Loucy (cell line): ENCODE data around the gene HADH.

Experiments
- H2AFZ ChIP-seq: fragments of 200-600 bp; sonication (generic); 2 replicates; pipeline ENCODE4 v1.6.0; 2016; ENCODE audit warnings: antibody characterized with exemption, mild to moderate bottlenecking, low read length, moderate library complexity
- H3F3A ChIP-seq: fragments of 200-600 bp; 2 replicates; pipeline ENCODE4 v1.6.0; 2016; ENCODE audit warnings: antibody characterized with exemption, low read depth, mild to moderate bottlenecking
- H3K27me3 ChIP-seq: fragments of 200-600 bp; sonication (generic); 2 replicates; pipeline ENCODE4 v1.6.1; 2014; ENCODE audit warnings: low read length, mild to moderate bottlenecking; ENCODE audit not compliant: insufficient read depth, poor library complexity, severe bottlenecking
- H3K36me3 ChIP-seq: fragments of 200-600 bp; sonication (generic); 2 replicates; pipeline ENCODE4 v1.6.1; 2016; ENCODE audit warnings: low read length; ENCODE audit not compliant: insufficient read depth
- H3K4me1 ChIP-seq: fragments of 200-600 bp; sonication (generic); 2 replicates; pipeline ENCODE4 v1.5.1; 2014; ENCODE audit warnings: low read length, mild to moderate bottlenecking; ENCODE audit not compliant: insufficient read depth, poor library complexity, severe bottlenecking
- H3K4me2 ChIP-seq: fragments of 200-600 bp; sonication (generic); 2 replicates; pipeline ENCODE4 v1.6.0; 2014; ENCODE audit warnings: antibody characterized with exemption, low read length, low read depth, mild to moderate bottlenecking; ENCODE audit not compliant: poor library complexity, severe bottlenecking
- H3K4me3 ChIP-seq: fragments of 200-600 bp; sonication (generic); 2 replicates; pipeline ENCODE4 v1.5.1; 2014; ENCODE audit warnings: low read length, mild to moderate bottlenecking, mixed read lengths; ENCODE audit not compliant: poor library complexity, severe bottlenecking
- H3K79me2 ChIP-seq: fragments of 200-600 bp; sonication (generic); 2 replicates; pipeline ENCODE4 v1.6.1; 2014; ENCODE audit warnings: low read length; ENCODE audit not compliant: insufficient read depth
- H3K9ac ChIP-seq: fragments of 200-600 bp; sonication (generic); 2 replicates; pipeline ENCODE4 v1.6.0; 2014; ENCODE audit warnings: mild to moderate bottlenecking, low read depth, low read length, moderate library complexity; ENCODE audit not compliant: poor library complexity, severe bottlenecking
- H3K9me2 ChIP-seq: fragments of 200-600 bp; sonication (generic); replicated peaks from 2 replicates; pipeline ENCODE4 v1.6.1; 2016; ENCODE audit warnings: low read depth, low read length, mixed read lengths
- H3K9me3 ChIP-seq: fragments of 200-600 bp; sonication (generic); 2 replicates; pipeline ENCODE4 v1.6.1; 2014; ENCODE audit warnings: mild to moderate bottlenecking, antibody characterized with exemption, low read length, low read depth; ENCODE audit not compliant: insufficient read depth
- H4K20me1 ChIP-seq: fragments of 200-600 bp; sonication (generic); 2 replicates; pipeline ENCODE4 v1.6.0; 2014; ENCODE audit warnings: antibody characterized with exemption, low read length, mild to moderate bottlenecking; ENCODE audit not compliant: insufficient read depth, poor library complexity, severe bottlenecking
- EZH2phosphoT487 ChIP-seq: fragments of 200-600 bp; IDR thresholded peaks from 2 replicates; pipeline ENCODE4 v1.6.1; 2018; ENCODE audit warnings: antibody characterized with exemption, mild to moderate bottlenecking, moderate library complexity, borderline replicate concordance
- TF ChIP-seq, protein P1 (sequence below): fragments of 200-600 bp; sonication (generic); conservative IDR thresholded peaks from 2 replicates; pipeline ENCODE4 v1.5.1; 2014; ENCODE audit warnings: mild to moderate bottlenecking, antibody characterized with exemption, low read length

The HADH gene

DNA sequence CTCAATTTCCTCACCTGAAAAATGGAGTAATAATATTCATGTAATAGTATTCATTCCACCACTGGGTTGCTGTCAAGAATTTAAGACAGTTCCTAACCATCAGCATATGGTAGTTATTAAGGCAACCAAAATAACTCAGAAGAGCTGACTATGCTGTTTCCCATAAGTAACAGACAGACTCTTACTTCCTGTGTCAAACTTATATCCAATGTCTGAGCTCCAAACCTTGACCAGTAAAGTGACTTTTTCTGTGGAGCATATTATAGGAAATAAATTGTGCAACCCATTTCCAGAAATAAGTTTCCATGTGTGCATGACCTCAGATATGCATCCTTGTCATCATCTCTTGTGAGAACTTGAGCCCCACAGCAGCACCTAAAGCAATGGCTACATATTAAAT is 78.8 kb downstream of the HADH start:
- peaks cover 95% of the 10 kb centered on the region for H3K36me3 ChIP-seq
- no peaks in the 10 kb centered on the region for H3K4me1 ChIP-seq
- H4K20me1 ChIP-seq: peaks cover 15% of the 10 kb centered on the region
- H3K9me2 ChIP-seq: no peaks in the 10 kb centered on the region
- H3K4me3 ChIP-seq: no peak overlapping the region
- H3K79me2 ChIP-seq: no peaks in the 10 kb centered on the region
- H2AFZ ChIP-seq: no peak overlapping the region
- no peak overlapping the region for H3K4me2 ChIP-seq
- peaks cover 3% of the 10 kb centered on the region; the same call in 1 of the 2 replicates for H3F3A ChIP-seq
- no peaks in the 10 kb centered on the region for H3K9me3 ChIP-seq
- no peaks in the 10 kb centered on the region for H3K27me3 ChIP-seq
- TF ChIP-seq, protein P1, sequence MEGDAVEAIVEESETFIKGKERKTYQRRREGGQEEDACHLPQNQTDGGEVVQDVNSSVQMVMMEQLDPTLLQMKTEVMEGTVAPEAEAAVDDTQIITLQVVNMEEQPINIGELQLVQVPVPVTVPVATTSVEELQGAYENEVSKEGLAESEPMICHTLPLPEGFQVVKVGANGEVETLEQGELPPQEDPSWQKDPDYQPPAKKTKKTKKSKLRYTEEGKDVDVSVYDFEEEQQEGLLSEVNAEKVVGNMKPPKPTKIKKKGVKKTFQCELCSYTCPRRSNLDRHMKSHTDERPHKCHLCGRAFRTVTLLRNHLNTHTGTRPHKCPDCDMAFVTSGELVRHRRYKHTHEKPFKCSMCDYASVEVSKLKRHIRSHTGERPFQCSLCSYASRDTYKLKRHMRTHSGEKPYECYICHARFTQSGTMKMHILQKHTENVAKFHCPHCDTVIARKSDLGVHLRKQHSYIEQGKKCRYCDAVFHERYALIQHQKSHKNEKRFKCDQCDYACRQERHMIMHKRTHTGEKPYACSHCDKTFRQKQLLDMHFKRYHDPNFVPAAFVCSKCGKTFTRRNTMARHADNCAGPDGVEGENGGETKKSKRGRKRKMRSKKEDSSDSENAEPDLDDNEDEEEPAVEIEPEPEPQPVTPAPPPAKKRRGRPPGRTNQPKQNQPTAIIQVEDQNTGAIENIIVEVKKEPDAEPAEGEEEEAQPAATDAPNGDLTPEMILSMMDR: no peak
- TF ChIP-seq EZH2phosphoT487: no peak
- H3K9ac ChIP-seq: no peak overlapping the region

DNA sequence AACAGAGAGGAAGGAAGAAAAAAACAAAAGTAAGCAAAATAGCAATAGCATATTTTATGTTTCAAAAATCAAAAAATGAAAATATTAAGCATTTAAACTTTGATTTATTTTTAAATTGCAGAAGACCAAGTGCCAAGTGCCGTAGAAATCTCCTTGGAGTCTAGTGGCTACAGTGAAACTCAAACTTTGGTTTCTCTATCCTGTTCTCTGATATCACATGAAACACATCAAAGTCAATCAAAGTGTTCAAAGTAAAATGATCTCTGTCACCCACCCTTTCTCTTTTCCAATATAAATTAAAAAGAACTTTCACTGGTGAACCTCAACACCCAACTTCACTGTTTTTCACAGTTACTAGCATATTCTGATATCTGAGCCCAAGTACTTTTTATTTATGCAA is 81.1 kb downstream of the HADH start:
- TF ChIP-seq, protein P1: no peak
- no peak for TF ChIP-seq EZH2phosphoT487
- H3K27me3 ChIP-seq: no peaks in the 10 kb centered on the region
- H3K79me2 ChIP-seq: no peaks in the 10 kb centered on the region

DNA sequence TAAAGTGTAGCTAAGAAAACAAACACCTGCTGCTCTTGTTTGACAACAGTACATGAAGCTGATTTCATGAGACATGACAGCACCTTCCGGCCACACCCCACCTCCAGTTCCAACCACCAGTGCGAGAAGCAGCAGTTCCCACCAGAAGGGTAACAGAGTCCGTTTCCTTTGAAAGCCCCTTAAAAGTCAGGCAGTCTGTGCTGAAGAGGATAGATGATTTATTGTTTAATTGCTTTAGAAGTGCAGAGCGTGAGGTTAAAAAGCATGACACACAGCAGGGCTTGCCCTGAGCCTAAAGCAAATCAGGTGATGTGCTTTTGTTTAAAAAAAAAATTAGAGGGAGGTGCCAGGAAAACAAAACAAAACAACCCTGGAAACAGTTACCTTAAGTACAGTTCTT is 82.6 kb downstream of the HADH start:
- Histone ChIP-seq H3K9ac (no peak overlapping the region), H3K36me3 (peaks cover 96% of the 10 kb centered on the region), H4K20me1 (peaks cover 15% of the 10 kb centered on the region), H3K9me2 (no peaks in the 10 kb centered on the region), H3F3A (peaks cover 3% of the 10 kb centered on the region; the same call in 1 of the 2 replicates), H3K4me1 (no peaks in the 10 kb centered on the region), H3K9me3 (no peaks in the 10 kb centered on the region), H2AFZ (no peak overlapping the region), H3K27me3 (no peaks in the 10 kb centered on the region), H3K4me2 (no peak overlapping the region), H3K4me3 (no peak overlapping the region), H3K79me2 (no peaks in the 10 kb centered on the region)
- TF ChIP-seq, protein P1: no peak

More for the DNA sequence above, 81.1 kb downstream of the HADH start:
- peaks cover 15% of the 10 kb centered on the region for H4K20me1 ChIP-seq
- peaks cover 97% of the 10 kb centered on the region for H3K36me3 ChIP-seq
- no peak overlapping the region for H3K4me3 ChIP-seq
- H3K4me1 ChIP-seq: no peaks in the 10 kb centered on the region
- no peak overlapping the region for H3K4me2 ChIP-seq
- peaks cover 3% of the 10 kb centered on the region; the same call in 1 of the 2 replicates for H3F3A ChIP-seq
- no peaks in the 10 kb centered on the region for H3K9me3 ChIP-seq
- H2AFZ ChIP-seq: no peak overlapping the region
- H3K9me2 ChIP-seq: no peaks in the 10 kb centered on the region
- no peak overlapping the region for H3K9ac ChIP-seq
